ENCODE data around the gene HECTD1.
"Not testable (repeated sequence)": the region's sequence is repeated elsewhere in the genome, so short reads cannot be mapped to it uniquely, and the experiment has no call there.

Gene HECTD1

GRCh38 chr14:31092160-31092708 is 115.4 kb downstream of the HECTD1 start:
- no peak for DNase-seq (ENCODE audit: low read depth)

- peak; percentile 95 for DNase-seq (ENCODE audit: low read depth)
These were observed 116.5 kb downstream of the HECTD1 start for GRCh38 chr14:31090883-31091764.

- DNase-seq (ENCODE audit: low read depth): not testable (repeated sequence)
These were observed 121.1 kb downstream of the HECTD1 start for GRCh38 chr14:31086466-31086865.

- no peak for DNase-seq (ENCODE audit: low read depth)
These were observed 122.6 kb downstream of the HECTD1 start for GRCh38 chr14:31085027-31085426.

GRCh38 chr14:31084385-31084784 is 123.2 kb downstream of the HECTD1 start:
- no peak for DNase-seq (ENCODE audit: low read depth)

GRCh38 chr14:31083781-31084180 is 123.8 kb downstream of the HECTD1 start:
- DNase-seq (ENCODE audit: low read depth): no peak

- DNase-seq (ENCODE audit: low read depth): no peak
These were observed 127.1 kb downstream of the HECTD1 start for GRCh38 chr14:31080484-31080883.

- DNase-seq (ENCODE audit: low read depth): no peak
These were observed 127.5 kb downstream of the HECTD1 start for GRCh38 chr14:31080056-31080455.

- no peak for DNase-seq (ENCODE audit: low read depth)
These were observed 128.8 kb downstream of the HECTD1 start for GRCh38 chr14:31078766-31079165.

GRCh38 chr14:31075144-31075543 is 132.4 kb downstream of the HECTD1 start:
- DNase-seq (ENCODE audit: low read depth): no peak

- DNase-seq (ENCODE audit: low read depth): no peak
These were observed 136.4 kb downstream of the HECTD1 start for GRCh38 chr14:31071151-31071550.

- peak; percentile 51 for DNase-seq (ENCODE audit: low read depth)
These were observed 137.2 kb downstream of the HECTD1 start for GRCh38 chr14:31070431-31070830.

- no peak for DNase-seq (ENCODE audit: low read depth)
These were observed 138.2 kb downstream of the HECTD1 start for GRCh38 chr14:31069343-31069742.

- DNase-seq (ENCODE audit: low read depth): no peak
These were observed 139.4 kb downstream of the HECTD1 start for GRCh38 chr14:31068235-31068634.

GRCh38 chr14:31062908-31063307 is 144.7 kb downstream of the HECTD1 start:
- not testable (repeated sequence) for DNase-seq (ENCODE audit: low read depth)

- no peak for DNase-seq (ENCODE audit: low read depth)
These were observed 147.2 kb downstream of the HECTD1 start for GRCh38 chr14:31060253-31060875.

GRCh38 chr14:31059152-31059924 is 148.3 kb downstream of the HECTD1 start:
- DNase-seq (ENCODE audit: low read depth): peak; percentile 57

GRCh38 chr14:31057701-31058364 is 149.8 kb downstream of the HECTD1 start:
- DNase-seq (ENCODE audit: low read depth): no peak

- no peak for DNase-seq (ENCODE audit: low read depth)
These were observed 150.6 kb downstream of the HECTD1 start for GRCh38 chr14:31057035-31057434.

GRCh38 chr14:31052905-31053586 is 154.5 kb downstream of the HECTD1 start:
- peak; percentile 23 for DNase-seq (ENCODE audit: low read depth)

GRCh38 chr14:31051511-31051910 is 156.1 kb downstream of the HECTD1 start:
- no peak for DNase-seq (ENCODE audit: low read depth)
